Measurements from ENCODE around the gene MON1A.
"Not testable (repeated sequence)": the region's sequence is repeated elsewhere in the genome, so short reads cannot be mapped to it uniquely, and the experiment has no call there.

Gene MON1A

GRCh38 chr3:49917806-49918590 is 11.6 kb downstream of the MON1A start:
- not testable (repeated sequence) for DNase-seq

DNA sequence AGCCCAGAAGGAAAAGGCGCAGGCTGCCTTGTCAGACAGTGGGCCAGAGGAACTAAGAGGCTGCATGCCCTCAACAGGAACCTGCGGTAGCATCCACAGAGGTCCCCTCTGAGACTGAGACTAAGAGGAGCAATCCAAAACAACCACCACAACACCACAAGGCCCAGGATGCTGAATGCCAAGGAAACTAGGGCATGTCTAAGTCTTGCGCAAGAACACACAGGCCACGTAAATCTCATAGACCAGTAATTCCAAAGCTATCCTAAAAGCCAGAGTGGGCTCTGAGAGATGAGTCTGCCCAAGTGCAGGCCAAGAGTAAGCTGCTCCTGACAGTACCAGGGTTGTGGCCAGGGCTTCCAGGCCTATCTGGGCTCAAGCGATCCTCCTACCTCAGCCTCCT is 12.9 kb downstream of the MON1A start:
- no peak for DNase-seq

DNA sequence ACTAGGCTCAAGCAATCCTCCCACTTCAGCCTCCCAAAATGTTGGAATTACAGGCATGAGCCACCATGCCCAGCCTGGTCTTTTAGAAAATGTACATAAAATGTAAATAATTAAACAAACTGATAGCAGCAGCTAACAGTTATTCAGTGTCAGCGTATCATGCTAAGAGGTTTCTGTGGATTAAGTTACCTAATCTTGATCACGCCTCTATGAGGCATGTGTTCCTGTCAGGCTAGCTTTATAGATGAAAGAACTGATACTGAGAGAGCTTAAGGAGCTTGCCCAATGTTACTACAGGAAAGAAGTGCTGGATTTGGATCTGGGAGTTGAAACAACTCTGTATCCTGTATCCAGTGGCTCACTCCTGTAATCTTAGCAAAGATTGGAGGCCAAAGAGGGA is 14.7 kb downstream of the MON1A start:
- DNase-seq: no peak

DNA sequence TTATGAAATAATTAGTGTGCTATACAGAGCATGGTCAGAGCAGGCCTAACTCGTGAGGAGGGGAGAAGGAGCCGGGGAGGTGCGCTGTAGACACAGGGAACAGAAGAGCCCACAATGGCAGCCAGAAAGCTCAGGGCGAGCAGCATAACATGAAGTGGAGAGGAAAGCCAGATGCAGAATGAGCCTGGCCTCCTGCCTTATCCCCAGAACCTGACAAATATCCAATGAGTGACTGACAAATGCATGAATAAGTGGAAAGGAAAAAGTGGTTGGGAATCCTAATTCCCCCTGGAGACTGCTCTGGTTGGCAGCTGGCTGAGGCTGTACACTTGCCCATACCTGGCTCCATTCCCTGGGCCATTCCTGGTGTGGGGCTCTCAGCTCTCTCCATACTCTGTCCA is 16.7 kb downstream of the MON1A start:
- DNase-seq: peak; percentile 49

DNA sequence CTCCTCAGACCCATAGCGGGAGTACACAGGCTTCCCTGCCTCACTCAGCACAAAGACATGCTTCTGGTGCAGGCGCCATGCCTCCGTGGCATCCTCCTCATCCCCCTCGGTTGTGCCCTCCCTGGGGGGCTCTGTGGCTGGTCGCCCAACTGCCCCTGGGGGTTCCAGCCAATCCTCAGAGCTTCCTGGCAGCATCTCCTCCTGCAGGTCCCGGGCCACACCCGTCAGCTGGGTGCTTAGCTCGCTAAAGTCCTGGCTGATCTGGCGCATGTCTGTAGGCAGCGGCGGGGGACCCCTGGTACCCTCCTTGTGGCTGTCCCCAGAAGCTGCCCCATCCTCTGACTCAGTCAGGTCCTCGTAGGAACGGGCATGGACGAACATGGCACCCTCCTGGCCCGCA is 18.0 kb downstream of the MON1A start:
- no peak for DNase-seq

GRCh38 chr3:49911124-49911420 is 18.5 kb downstream of the MON1A start:
- DNase-seq: no peak

DNA sequence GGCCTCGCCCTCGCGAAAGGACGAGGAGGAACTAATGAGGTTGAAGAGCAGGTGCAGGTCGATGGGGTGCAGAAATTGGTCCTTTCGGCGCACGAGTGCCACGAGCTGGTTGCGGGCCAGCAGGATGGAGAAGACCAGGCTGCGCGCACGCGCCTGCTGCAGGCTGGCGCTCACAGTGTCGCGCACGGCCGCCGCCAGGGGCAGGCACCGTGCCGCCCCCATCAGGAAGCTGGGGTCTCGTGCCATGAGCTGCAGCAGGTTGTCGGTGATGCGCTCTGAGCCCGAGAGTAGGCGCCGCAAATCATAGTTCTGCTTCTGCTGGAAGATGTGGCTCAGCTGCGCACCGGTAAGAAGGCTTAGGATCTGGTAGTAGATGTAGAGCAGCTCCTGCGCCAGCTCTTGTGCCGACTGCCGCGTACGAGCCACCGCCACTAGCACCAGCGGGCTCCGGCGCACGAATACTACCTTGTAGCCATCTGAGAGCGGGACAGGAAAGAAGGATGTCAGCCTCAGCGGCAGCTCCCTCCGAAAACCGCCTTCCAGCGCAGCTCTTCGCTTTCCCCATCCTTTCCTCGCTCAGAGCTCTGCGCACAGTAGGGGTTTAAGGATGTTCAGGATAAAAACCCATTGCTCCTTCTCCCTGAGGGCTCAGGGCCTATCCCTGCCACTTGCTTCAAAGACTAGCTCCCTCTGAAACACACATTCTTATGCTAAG is 19.0 kb downstream of the MON1A start:
- DNase-seq: no peak

GRCh38 chr3:49908373-49909199 is 21.0 kb downstream of the MON1A start:
- DNase-seq: no peak

DNA sequence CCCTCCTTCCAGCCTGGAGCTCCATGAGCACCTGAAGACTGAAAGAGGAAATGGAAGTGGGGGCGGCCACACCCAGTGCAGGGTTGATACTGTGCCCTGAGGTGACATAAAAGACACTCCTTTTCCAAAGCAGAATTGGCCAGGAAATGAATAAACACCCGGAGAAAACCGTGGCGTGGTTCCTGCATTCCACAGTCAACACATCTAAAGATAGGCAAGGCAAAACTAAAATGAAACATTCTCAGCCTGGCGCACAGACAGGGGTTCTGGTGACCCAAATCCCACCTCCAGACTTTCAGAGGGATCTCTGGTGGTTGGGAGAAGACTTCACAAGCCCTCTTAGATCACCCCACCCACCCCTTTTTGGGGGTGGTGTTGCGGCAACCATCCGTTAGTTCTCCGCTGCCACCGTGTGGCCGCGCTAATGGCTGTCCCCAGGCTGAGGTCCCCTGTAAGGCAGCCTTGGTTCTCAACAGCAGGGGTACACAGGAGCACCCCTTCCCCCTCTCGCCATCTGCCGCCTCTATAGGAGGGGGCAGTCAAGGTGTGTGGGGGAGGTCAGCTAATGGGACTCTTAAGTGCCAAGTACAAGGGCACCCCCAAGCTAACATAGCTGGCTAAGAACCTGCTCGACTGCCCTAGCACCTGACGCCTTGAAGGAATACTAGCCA is 23.4 kb downstream of the MON1A start:
- no peak for DNase-seq

GRCh38 chr3:49904448-49904847 is 25.2 kb downstream of the MON1A start:
- not testable (repeated sequence) for DNase-seq

- peak; percentile 91 for DNase-seq
These were observed 25.9 kb downstream of the MON1A start, which contains the start of gene MST1R for GRCh38 chr3:49903451-49904424. Gene MST1R, minus strand, starts transcription at chr3:49903873. Its CDS starts 264 bp downstream, at chr3:49903609.

- DNase-seq: no peak
These were observed 26.9 kb downstream of the MON1A start for GRCh38 chr3:49902511-49903345.

DNA sequence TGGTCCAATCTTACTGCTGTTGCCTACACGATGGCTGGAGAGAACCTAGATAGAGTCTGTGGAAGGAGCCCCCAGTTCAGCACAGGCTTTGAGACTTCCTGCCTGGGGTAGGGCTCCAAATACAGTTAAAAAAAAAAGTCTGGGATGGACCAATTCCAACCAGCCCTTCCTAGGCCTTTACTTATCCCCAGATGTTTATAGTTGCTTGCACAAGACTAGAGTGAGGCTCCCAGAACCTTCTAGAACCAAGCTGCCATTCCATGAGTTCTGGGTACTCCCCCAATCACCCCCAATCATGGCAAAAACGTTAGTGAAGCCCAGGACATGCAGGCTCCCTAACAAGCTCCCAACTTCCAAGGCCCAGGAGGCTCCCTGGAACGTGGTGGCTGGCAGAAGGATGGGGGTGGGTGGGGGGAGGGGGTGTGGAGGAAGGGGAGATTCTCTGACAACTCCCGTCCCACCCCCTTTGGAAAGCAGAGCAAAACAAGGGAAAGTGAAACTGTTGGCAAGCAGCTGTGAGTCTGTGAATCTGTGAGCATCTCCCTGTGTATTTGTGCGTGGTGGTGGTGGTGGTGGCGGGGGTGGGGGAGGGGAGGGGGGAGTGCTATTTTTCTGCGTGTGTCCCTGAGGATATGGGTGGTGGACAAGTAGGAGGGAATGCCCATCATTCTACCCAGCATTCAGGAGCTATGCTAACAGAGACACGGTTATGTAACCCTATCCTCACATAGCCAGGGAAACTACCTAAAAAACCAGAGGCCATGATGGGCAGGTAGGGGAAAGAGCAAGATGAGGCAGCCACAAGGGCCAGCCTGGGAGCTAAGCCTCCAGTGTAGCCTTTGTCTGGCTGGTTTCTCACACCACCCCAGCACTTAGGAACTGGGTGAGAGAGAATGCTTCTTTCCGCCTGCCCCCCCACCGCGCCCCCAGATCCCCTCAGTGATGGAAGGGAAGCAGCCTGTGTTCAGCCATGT is 28.0 kb downstream of the MON1A start:
- peak; percentile 15 for DNase-seq

DNA sequence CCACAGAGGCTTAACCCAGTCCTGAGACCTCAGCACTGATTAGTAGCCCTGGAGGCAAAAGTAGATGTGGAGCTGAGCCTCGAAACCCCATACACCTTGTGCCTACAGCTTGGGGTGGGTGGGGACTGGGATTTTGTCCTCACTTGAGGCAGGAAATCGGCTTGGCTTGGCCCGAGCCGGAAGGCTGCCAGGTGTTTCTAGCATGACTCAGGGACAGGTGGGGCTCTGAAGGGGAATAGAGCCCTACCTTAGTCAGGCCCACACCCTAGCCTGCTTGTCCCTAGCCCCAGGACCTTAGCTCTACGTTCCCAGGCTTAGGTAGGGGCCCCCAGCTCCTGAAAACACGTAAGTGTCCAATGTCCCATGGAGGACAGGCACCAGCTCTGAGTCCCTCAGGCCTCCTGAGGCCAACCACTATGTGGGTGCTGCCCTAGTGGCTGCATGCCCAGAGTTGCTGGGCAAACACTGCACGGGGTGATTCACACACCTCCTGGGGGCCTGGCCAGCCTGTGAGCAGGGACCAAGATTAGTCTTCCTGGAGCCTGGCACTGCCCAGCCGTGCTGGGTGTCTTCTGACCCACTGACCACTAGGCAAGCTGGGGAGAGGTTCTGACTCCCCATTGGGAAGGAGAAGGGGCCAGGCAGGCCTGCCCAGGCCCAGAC is 29.0 kb downstream of the MON1A start:
- peak; percentile 22 for DNase-seq

DNA sequence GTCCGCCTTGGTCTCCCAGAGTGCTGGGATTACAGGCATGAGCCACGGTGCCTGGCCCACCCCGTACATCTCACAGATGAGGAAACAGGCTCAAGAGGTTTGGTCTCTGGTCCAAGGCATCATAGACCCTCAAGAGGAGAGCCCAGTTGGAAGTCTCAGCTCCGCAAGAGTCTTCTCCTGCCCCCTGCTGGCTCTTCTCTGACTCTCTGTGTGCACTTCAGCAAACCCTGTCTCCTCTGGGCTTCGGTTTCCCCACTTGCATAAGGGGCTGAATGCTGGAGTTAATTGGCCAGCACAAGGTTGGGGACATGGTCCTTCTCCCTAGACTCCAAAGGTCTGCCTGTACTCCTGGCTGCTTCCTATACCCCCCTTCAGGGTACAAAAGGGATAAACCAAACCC is 29.8 kb downstream of the MON1A start:
- DNase-seq: no peak

DNA sequence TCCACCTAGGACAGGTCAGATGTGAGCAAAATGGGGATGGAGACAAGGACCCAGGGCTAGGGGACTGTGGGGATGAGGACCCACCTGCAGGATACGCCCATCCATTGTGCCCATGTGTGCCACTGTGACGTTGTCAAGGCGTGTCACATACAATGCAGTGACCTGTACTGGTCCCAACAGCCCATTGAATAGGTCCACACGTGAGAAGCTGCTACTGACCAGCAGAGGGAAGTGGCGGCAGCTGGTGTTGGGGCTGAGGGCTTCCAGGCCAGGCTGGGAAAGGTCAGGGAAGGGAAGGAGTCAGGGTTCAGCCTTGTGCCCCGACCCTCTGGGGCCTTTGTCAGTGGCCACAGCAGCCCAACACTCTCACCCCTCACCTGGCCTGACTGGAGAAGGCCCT is 30.6 kb downstream of the MON1A start:
- no peak for DNase-seq

DNA sequence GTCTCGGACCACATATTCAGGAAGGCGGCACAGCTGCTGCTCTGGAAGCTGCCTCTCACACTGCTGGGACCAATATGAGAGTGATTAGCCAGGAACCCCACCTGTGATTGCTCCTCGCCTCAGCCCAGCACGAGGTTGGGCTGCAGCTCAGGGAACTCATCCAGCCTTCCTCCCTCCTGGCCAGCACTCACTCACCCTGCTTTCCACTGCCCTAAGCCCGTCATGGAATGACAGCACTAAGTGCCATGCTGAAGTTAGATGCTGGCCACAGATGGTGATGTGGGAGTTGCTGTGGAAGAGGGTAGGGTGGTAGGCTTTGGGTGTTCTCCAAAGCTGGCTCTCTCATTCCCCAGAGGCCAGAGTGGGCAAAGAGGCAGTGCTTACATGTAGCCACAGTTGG is 33.3 kb downstream of the MON1A start:
- no peak for DNase-seq

DNA sequence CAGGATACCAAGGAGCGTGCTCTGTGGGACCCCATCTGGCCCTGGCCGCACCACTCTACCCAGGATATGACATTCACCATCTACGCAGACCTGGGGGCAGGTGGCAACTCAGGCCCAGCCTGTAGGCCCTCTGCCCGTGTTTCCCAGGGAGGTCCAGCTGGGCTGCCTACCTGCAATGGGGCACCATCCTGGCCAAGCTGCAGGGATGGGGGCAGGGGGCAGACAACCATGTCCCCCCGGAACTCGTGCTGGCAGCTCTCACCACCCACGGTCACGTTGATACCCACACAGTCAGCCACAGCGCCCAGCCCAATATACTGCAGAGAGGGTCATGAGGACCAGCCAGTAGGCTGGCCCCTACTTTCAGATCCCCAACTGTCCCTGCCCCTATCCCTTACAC is 33.8 kb downstream of the MON1A start:
- no peak for DNase-seq

DNA sequence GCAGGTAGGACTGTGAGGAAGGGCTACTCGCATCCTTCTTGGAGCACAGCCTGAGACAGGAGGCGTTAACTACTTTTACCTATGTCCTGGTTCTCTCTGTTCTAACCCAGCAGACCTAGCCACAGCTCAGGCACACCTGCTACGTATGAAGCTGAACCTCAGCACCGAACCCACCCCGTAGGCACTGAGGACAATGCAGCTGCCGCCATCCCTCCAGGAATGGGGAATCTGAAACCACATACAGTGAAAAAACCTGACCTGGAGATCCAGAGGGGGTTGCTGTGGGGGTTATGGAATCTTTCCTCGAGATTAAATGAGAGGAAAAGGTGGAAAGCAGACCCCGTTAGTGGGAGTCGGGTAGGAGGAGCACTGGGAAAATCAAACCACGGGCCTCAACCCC is 40.3 kb downstream of the MON1A start:
- no peak for DNase-seq

All from NCI-H510A treated with DMSO at 0.1 percent for 48 hours (cell line).